Stimulated activated naive CD8-positive, alpha-beta T cell treated with anti-CD3 and anti-CD28 coated beads, Interleukin-15, amount 100 ng/mL, for 72 hours (primary cell): ENCODE data around the gene ATP6V1B1.
A peak's percentile ranks its signal among the peaks of the same experiment; 100 is the strongest.

Source experiments
- ATAC-seq: fragments of 150-1000 bp; cut with Tn5 transposase; 2 replicates; pipeline ENCODE4 v1.10.0; 2021; ENCODE audit warnings: mild to moderate bottlenecking, moderate library complexity
- DNase-seq, 2 donors: peaks; one replicate each; pipeline ENCODE4 v3.0.0; 2021 to 2022
- H3K27ac Mint-ChIP-seq, 2 donors: one replicate each; pipeline ENCODE4 v1.8.0; 2022; ENCODE audit warnings: mild to moderate bottlenecking in 2 of 2, mixed read lengths in 2 of 2, moderate library complexity in 2 of 2
- H3K27me3 Mint-ChIP-seq: one replicate; pipeline ENCODE4 v1.8.0; 2022; ENCODE audit warnings: mixed read lengths
- H3K4me1 Mint-ChIP-seq: one replicate; pipeline ENCODE4 v1.8.0; 2022; ENCODE audit warnings: mild to moderate bottlenecking, mixed read lengths
- H3K4me3 Mint-ChIP-seq, 2 donors: one replicate each; pipeline ENCODE4 v1.8.0; 2022; ENCODE audit warnings: mild to moderate bottlenecking in 2 of 2, mixed read lengths in 2 of 2, moderate library complexity in 1 of 2
- H3K9me3 Mint-ChIP-seq, 2 donors: one replicate each; pipeline ENCODE4 v1.8.0; 2022; ENCODE audit warnings: mixed read lengths in 2 of 2

Gene ATP6V1B1

GRCh38 chr2:70944111-70944690 is 8.5 kb downstream of the ATP6V1B1 start:
- peak overlapping the region in 1 of 2 donors; percentile 79 for H3K27ac Mint-ChIP-seq
- H3K4me3 Mint-ChIP-seq, result no peak overlapping the region
- no peak for DNase-seq
- peaks cover 23% of the 10 kb centered on the region for H3K4me1 Mint-ChIP-seq
- no peak for ATAC-seq
- H3K27me3 Mint-ChIP-seq, result peaks cover 53% of the 10 kb centered on the region
- no peaks in the 10 kb centered on the region for H3K9me3 Mint-ChIP-seq

- Mint-ChIP-seq H3K27me3 (peaks cover 37% of the 10 kb centered on the region), H3K4me1 (peaks cover 23% of the 10 kb centered on the region), H3K27ac (no peak overlapping the region), H3K4me3 (peak overlapping the region in 1 of 2 donors; percentile 2), H3K9me3 (no peaks in the 10 kb centered on the region)
- DNase-seq (peak; percentile 49 to 53), ATAC-seq (no peak)
These were observed 11.2 kb downstream of the ATP6V1B1 start for GRCh38 chr2:70946832-70947442.

- ATAC-seq (peak; percentile 58), DNase-seq (no peak)
- Mint-ChIP-seq H3K9me3 (no peaks in the 10 kb centered on the region), H3K4me3 (peak overlapping the region; percentile 85 to 91), H3K27me3 (peaks cover 37% of the 10 kb centered on the region), H3K4me1 (peaks cover 23% of the 10 kb centered on the region), H3K27ac (no peak overlapping the region)
These were observed 12.0 kb downstream of the ATP6V1B1 start for GRCh38 chr2:70947556-70948184.

- Mint-ChIP-seq H3K27ac (peak overlapping the region in 1 of 2 donors; percentile 79), H3K27me3 (peaks cover 42% of the 10 kb centered on the region), H3K4me3 (peak overlapping the region; percentile 85 to 91), H3K9me3 (no peaks in the 10 kb centered on the region), H3K4me1 (peaks cover 23% of the 10 kb centered on the region)
- DNase-seq, result peak; percentile 70 to 74
- ATAC-seq, result peak; percentile 89
These were observed 12.8 kb downstream of the ATP6V1B1 start for GRCh38 chr2:70948337-70949003.

DNA sequence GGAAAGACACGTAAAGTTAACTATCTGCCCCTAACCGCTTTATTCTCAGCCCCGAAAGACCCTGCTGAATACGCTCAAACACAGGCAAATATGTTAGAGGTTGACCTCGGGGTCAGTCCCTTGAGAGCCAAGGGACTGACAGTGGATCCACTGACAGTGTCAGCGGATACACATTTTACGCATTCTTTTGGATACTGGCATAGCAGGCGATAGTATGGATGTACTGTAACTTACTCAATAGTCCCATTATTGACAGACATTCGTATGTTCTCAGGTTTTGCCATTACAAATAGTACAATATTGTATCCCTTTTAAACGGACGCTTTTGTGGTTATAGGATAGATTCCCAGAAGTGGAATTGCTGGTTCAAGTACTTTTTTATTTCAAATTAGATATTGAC is 13.4 kb downstream of the ATP6V1B1 start:
- Mint-ChIP-seq H3K9me3 (no peaks in the 10 kb centered on the region), H3K4me1 (peaks cover 23% of the 10 kb centered on the region), H3K27ac (no peak overlapping the region), H3K27me3 (peaks cover 48% of the 10 kb centered on the region), H3K4me3 (no peak overlapping the region)
- no peak for ATAC-seq
- DNase-seq, result no peak

DNA sequence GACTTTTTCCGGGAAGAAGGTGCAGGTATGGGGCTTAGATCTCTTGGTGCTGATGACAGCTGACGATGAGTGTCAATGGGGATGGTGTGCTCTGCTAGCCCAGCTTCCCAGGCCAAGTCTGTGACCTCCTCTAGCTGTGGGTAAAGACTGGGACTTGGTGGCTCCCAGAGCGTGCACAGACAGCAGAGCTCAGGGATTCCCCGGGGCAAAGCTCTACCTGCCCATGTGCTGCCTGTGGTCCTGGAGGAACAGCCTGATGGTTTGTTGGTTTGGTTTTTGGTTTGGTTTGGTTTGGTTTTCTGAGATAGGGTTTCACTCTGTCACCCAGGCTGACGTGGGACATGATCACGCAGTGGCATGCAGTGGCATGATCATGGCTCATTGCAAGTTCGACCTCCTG is 19.2 kb downstream of the ATP6V1B1 start:
- Mint-ChIP-seq H3K27ac (no peak overlapping the region), H3K4me1 (peaks cover 14% of the 10 kb centered on the region), H3K4me3 (no peak overlapping the region), H3K27me3 (peaks cover 48% of the 10 kb centered on the region), H3K9me3 (no peaks in the 10 kb centered on the region)
- peak in 1 of 2 donors; percentile 9 for DNase-seq
- peak; percentile 42 for ATAC-seq

DNA sequence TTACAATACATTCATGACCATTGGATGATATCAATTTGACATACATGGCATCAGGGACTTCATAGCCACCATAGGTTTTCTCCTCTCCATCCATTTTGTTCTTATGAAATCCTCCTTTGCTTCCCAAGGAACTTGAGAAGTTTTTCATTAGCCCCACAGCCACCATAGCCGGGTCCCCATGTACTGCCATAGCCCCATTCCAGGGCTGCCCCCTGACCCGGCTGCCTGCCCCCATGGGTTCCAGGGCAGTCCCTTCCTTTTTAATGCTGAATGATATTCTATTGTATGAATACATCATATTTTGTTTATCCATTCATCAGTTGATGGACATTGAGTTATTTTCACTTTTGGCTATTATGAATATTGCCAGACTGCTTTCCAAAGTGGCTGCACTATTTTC is 20.4 kb downstream of the ATP6V1B1 start:
- no peak overlapping the region for H3K27ac Mint-ChIP-seq
- H3K4me1 Mint-ChIP-seq, result peaks cover 14% of the 10 kb centered on the region
- ATAC-seq (no peak), DNase-seq (peak in 1 of 2 donors; percentile 4)
- no peak overlapping the region for H3K4me3 Mint-ChIP-seq
- H3K27me3 Mint-ChIP-seq, result peaks cover 60% of the 10 kb centered on the region
- no peaks in the 10 kb centered on the region for H3K9me3 Mint-ChIP-seq

- no peak for ATAC-seq
- no peak overlapping the region for H3K27ac Mint-ChIP-seq
- H3K9me3 Mint-ChIP-seq, result no peaks in the 10 kb centered on the region
- H3K4me3 Mint-ChIP-seq, result no peak overlapping the region
- peaks cover 71% of the 10 kb centered on the region for H3K27me3 Mint-ChIP-seq
- DNase-seq, result no peak
- peaks cover 14% of the 10 kb centered on the region for H3K4me1 Mint-ChIP-seq
These were observed 22.1 kb downstream of the ATP6V1B1 start for GRCh38 chr2:70957798-70958197.

DNA sequence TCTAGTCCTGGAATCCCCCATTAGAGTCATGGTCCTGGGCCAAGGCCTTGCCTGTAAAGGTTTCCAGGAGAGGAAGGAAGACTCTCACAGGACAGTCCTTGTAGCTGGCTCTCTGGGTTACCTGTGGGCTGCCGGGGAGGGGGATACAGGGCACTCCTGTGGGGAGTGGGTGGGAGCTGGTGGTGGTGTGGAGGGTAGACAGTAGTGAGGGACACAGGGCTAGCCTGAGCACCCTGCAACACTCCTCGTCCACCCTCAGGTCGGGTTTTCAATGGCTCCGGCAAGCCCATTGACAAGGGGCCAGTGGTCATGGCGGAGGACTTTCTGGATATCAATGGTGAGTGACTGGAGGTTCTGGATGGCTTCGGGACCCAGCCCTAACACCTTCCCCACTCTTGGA is 23.1 kb downstream of the ATP6V1B1 start:
- ATAC-seq, result no peak
- peaks cover 14% of the 10 kb centered on the region for H3K4me1 Mint-ChIP-seq
- DNase-seq, result peak in 1 of 2 donors; percentile 4
- H3K9me3 Mint-ChIP-seq, result no peaks in the 10 kb centered on the region
- no peak overlapping the region for H3K4me3 Mint-ChIP-seq
- H3K27ac Mint-ChIP-seq, result no peak overlapping the region
- peaks cover 73% of the 10 kb centered on the region for H3K27me3 Mint-ChIP-seq

- DNase-seq, result peak in 1 of 2 donors; percentile 8
- Mint-ChIP-seq H3K9me3 (no peaks in the 10 kb centered on the region), H3K4me3 (no peak overlapping the region), H3K4me1 (peaks cover 15% of the 10 kb centered on the region), H3K27me3 (peaks cover 73% of the 10 kb centered on the region), H3K27ac (no peak overlapping the region)
- no peak for ATAC-seq
These were observed 23.6 kb downstream of the ATP6V1B1 start for GRCh38 chr2:70959271-70959761.

DNA sequence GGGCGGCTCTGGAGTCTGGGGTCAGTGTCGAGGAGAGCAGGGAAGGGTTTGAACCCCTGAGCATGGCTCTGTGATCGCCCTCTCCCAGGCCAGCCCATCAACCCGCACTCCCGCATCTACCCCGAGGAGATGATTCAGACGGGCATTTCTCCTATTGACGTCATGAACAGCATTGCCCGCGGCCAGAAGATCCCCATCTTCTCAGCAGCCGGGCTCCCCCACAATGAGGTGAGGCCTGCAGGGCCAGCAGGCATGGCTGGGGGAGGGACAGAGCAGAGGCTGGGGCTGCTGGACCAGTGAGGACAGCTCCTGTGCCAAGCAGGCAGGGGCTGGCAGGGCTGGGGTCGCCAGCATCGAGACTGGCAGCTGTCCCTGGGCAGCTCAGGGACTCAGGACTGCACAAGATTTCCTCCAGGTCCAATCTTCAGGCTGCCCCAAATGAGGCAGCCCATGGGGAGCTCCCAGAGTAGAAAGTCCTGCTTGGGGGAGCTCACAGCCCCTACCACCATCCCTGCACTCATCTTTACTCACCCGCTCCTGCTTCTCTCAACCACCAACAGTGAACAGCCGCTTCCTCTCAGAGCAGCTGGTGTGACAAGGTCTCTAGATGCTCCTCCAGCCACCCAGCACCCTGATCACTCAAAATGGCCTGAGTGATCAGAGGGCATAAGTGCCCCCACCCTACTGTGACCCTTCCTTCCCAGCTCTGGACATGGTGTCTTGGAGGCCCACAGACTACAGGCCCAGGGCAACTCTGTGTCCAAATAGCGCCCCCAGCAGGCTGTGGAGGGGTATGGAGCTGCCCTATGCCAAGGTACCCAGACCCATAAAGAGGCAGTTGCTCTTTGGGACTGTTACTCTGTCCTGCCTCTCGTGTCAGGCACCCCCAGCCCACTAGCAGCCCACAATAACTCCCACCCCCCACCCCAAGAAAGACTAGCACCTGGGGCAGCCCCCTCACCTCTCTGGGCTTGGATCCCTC is 24.4 kb downstream of the ATP6V1B1 start:
- Mint-ChIP-seq H3K27me3 (peaks cover 73% of the 10 kb centered on the region), H3K27ac (no peak overlapping the region), H3K4me3 (no peak overlapping the region), H3K4me1 (peaks cover 23% of the 10 kb centered on the region), H3K9me3 (no peaks in the 10 kb centered on the region)
- peak in 1 of 2 donors; percentile 15 for DNase-seq
- ATAC-seq, result no peak

DNA sequence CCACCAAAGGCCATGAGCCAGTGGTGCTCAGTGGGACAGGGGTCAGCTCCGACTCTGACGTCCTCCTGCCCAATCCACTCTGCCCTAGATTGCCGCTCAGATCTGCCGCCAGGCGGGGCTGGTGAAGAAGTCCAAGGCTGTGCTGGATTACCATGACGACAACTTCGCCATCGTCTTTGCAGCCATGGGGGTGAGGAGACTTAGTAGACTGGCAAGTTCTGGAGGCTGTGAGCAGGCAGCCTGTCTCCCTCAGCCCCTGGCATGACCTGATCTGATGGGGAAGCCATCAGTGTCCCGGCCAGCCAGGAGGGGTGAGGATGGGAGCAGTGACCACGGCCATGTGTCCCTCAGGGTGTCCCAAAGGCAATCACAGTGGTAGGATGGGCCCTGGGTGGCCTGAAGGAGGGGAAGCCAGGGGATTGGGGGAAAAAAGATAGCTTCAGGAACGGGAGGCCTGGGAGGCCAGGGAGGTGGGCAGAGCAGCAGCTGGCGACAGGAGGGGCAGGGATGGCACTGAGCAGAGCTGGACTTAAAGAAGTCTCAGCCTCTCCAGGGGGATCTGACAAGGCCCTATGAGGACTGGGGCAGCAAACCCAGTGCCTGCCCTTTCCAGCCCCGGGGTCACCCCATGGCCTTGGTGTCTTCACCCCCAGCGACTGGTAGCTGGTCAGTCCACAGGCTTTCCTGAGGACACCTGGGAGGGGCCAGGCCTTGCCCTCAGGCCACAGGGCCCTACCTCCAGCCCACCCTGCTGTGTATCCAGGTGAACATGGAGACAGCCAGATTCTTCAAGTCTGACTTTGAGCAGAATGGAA is 25.3 kb downstream of the ATP6V1B1 start:
- ATAC-seq (no peak), DNase-seq (peak in 1 of 2 donors; percentile 9)
- no peak overlapping the region for H3K4me3 Mint-ChIP-seq
- no peak overlapping the region for H3K27ac Mint-ChIP-seq
- H3K4me1 Mint-ChIP-seq, result peaks cover 26% of the 10 kb centered on the region
- H3K9me3 Mint-ChIP-seq, result no peaks in the 10 kb centered on the region
- H3K27me3 Mint-ChIP-seq, result peaks cover 64% of the 10 kb centered on the region

GRCh38 chr2:70961648-70961994 is 25.9 kb downstream of the ATP6V1B1 start:
- ATAC-seq (no peak), DNase-seq (no peak)
- H3K27ac Mint-ChIP-seq, result peak overlapping the region in 1 of 2 donors; percentile 49
- H3K27me3 Mint-ChIP-seq, result peaks cover 59% of the 10 kb centered on the region
- no peaks in the 10 kb centered on the region for H3K9me3 Mint-ChIP-seq
- no peak overlapping the region for H3K4me3 Mint-ChIP-seq
- H3K4me1 Mint-ChIP-seq, result peaks cover 26% of the 10 kb centered on the region

GRCh38 chr2:70962211-70962884 is 26.6 kb downstream of the ATP6V1B1 start:
- Mint-ChIP-seq H3K4me1 (peaks cover 26% of the 10 kb centered on the region), H3K9me3 (no peaks in the 10 kb centered on the region), H3K27me3 (peaks cover 56% of the 10 kb centered on the region), H3K4me3 (no peak overlapping the region), H3K27ac (no peak overlapping the region)
- DNase-seq (peak in 1 of 2 donors; percentile 2), ATAC-seq (no peak)
